GM18873 (cell line): ENCODE results near the gene SLC37A2.
"Not testable (repeated sequence)": the region's sequence is repeated elsewhere in the genome, so short reads cannot be mapped to it uniquely, and the experiment has no call there.

Experiments
- ATAC-seq: cut with Tn5 transposase; IDR thresholded peaks from one replicate; pipeline ENCODE4 v1.9.1; 2021; ENCODE audit warnings: mild to moderate bottlenecking, moderate library complexity, moderate number of reproducible peaks; ENCODE audit not compliant: unreplicated experiment, low FRiP score

SLC37A2 gene

DNA sequence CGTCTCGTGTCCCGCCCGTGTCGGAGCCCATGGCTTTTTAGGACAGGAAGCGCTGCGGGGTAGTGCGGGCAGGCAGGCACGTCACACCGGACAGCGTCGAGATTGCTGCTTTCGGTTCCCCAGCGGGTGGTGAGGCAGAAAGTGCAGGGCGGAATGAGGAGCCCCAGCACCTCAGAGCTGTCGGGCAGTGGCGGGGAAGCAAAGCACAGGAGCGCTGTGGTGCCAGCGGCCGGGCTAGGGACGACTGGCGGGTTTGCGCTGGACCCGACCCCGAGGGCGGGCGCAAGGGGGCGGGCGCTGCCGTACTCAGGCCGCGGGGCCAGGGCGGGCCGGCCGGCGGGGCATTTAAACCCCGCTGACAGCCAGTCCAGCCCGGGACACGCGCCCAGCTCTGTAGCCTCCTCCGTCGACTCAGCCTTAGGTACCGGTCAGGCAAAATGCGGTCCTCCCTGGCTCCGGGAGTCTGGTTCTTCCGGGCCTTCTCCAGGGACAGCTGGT is at the start of gene SLC37A2:
SLC37A2 (plus strand) TSS at position 375 of the 498 bp plus-strand sequence; CDS start at position 438, 63 bp downstream.
- ATAC-seq = peak; percentile 89

DNA sequence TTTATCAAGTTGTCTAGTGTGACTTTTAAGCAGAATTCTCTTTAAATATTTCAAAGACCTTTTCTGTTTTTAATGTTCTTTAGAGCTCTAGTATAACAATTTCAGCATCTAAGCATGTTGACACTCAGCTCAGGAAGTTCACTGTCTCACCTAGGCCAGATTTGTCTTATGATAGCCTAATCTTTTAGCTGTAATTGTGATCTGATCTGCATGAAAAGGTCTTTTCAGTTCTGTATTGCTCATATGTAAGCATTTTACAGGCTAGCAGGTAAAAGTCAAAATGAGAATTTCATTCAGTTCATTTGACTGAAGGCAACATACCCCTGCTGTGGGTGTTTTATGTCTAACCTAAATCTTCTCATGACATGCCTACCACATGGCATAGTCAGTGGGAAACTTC is 46.7 kb upstream of the SLC37A2 start:
- no peak for ATAC-seq

DNA sequence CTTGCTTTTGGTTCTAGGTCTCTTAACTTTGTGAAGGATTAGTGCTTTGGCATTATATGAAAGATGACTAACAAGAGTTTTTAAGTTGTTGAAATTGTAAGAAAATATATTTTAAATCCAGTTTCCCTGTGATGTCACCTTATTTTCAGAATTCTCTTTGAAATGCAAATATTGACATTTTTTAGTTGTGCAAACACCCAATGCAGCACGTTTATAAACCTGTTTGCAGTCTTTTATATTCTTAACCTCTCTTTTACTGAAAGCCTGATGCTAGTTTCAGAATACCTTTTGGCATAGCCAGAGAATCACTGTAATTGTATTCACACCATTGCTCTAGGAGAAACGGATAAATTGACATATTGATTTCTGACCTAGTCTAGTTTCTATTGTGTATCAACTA is 42.8 kb upstream of the SLC37A2 start:
- no peak for ATAC-seq

DNA sequence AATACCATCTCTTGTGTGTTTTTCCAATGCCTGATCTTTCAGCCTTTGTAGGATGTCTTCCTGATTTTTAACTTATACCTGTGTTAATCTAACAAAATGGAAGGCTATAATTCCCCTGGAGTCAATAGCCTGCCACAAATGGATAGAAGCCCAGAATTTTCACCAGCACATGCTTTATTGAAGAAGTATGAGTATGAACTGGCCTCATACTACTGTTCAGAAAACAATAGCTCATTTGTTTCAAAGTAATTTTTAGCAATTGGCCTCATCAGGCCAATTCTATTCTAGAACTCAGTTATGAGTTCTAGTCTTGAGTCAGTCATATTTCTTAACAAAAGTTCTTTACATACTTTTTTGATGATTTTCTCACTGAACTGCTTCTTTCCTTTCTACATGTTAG is 40.6 kb upstream of the SLC37A2 start:
- ATAC-seq = no peak

DNA sequence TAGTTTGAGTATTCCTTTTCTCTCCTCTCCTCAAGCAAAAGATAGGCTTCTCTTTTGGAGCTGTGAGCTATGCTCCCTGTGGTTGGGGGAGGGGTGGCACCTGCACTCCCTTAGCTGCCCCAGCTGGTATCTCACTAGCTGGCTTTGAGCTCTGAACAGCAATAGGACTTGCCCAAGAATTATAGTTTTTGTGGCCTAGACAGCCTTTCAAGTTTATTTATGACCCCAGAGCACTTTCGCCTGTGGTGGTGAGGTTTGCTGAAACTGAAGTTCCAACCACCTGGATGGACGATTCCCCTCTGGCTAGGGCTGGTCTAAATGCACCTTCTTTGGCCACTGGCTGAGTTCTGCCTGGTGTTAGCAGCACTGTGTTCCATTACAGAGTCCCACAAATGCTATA is 37.1 kb upstream of the SLC37A2 start:
- no peak for ATAC-seq

DNA sequence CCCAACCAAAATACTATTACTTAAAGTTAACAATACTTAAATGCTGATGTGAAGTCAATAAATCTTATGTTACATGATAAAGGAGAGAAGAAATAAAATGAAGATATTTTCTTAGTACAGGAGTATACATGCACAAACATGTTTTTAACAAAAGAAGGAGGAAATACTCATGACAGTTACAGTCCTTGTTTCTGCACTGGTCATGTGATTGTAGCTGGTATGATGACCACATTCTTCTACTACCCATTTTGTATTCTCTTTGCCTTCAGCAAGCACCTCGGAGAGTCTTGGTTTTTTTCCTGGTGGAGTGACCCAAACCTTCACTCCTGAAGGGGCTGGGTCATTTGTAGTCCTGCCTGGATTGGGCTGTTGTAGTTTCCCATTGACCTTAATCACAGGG is 33.7 kb upstream of the SLC37A2 start:
- not testable (repeated sequence) for ATAC-seq

DNA sequence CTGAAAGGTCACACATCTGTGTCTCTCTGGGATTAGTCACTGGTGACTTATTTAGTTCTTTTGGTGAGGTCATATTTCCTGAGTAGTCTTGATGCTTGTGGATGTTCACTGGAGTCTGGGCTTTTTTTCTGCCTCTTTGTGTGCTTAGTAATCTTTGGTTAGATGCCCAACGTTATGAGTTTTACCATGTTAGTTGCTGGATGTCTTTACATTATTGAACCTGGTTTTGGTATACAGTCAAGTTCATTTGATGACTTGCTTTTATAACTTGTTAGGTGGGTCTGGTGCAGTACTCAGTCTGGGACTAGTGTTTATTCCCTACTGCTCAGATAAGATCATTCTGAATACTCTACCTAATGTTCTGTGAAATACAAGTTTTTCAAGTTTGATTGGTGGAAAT is 26.2 kb upstream of the SLC37A2 start:
- ATAC-seq = no peak

DNA sequence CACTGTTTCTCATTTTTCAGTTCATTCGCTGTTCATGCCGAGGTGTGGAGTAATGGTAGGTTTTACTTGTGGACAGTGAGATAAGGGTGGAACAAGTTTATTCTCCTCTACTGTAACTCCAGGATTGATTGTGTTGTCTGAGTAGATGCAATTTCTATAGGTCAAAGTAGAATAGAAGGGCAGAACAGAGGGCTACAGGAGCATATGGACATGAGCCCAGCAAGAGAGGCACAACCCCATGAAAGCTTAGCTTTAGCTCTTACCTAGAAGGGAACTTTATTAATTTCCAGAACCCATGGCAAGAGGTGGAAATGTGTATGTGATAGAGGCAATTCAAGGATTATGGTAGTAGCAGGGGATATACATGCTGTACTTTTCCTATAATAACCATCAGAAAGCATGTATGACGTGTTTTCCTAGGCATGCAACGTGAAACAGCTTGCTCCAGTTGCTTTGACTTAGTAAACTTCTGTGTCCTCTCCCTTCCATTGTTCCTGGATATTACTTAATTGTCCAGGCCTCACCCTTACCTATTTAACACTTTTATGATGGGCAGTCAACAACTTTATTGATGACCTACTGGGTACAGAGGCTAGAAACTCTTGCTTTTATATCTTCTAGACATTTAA is 13.8 kb upstream of the SLC37A2 start:
- no peak for ATAC-seq

DNA sequence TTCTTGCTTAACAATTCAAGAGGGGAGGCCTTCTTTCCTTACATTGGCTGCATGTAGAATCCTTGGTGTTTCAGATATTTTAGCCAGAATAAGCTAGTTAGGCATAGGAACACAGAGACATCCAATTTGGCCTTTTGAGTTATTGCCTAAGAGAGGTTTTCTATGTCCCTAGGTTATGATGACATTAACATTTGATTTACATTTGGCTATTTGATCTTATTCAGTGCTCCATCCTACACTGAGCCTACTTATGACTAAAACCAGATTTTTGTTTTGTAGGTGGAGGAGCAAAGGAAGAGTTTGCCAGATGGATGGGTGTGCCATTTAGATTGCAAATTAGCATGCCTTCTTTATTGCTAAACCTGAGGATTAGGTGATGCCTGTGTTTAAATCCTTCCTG is 11.1 kb upstream of the SLC37A2 start:
- no peak for ATAC-seq

DNA sequence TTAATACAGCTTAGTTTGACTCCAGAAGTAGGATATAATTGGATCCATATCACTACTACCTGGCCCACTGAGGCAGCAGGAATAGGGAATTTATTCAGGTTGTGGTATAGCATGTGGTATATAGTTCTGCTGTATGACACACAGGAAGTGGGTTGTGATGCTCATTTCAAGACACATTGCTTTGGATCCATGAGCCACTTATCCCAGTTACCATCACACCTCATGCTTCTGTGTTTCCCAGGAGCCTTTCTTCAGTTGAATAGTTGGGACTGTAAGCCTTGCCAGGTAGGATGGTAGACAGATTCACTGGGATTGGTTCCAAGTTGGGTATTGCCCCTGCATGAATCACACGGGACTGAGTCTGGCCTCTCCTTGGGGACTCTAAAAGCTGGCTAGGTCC is 9.9 kb upstream of the SLC37A2 start:
- ATAC-seq = no peak

DNA sequence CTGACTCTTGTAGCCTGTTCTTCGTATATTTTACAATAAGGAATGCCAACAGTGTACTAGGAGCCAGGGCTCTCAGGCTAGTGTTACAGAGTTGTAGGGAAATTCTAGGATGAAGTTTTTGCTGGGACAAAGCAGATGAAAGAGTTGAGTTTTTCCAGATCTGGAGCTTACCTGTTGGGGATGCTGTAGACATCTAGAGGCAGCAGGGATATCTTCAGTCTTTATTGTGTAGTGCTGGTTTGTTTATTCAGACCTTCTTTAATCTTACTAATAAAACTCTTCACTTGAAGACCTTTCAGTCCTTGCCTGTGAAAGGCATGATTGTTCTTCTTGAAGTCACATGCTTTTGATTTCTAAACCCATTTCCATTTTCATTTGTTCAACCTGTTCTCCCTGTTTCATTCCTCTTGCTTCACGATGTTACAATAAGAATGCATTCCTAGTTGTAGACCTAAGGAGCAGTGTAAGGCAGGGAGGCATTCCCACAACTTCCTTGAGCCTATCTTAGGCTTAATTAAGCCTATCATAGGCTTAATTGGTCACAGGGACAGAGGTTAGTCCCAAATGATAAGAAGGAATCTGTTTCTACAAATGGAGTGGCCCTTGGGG is 7.9 kb upstream of the SLC37A2 start:
- no peak for ATAC-seq

DNA sequence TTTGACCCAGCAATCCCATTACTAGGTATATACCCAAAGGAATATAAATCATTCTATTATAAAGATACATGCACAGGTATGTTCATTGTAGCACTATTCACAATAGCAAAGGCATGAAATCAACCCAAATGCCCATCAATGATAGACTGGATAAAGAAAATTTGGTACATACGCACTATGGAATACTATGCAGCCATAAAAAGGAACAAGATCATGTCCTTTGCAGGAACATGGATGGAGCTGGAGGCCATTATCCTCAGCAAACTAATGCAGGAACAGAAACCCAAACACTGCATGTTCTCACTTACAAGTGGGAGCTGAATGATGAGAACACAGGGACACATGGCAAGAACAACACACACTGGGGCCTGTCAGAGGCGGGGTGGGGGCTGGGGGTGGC is 7.0 kb upstream of the SLC37A2 start:
- not testable (repeated sequence) for ATAC-seq

DNA sequence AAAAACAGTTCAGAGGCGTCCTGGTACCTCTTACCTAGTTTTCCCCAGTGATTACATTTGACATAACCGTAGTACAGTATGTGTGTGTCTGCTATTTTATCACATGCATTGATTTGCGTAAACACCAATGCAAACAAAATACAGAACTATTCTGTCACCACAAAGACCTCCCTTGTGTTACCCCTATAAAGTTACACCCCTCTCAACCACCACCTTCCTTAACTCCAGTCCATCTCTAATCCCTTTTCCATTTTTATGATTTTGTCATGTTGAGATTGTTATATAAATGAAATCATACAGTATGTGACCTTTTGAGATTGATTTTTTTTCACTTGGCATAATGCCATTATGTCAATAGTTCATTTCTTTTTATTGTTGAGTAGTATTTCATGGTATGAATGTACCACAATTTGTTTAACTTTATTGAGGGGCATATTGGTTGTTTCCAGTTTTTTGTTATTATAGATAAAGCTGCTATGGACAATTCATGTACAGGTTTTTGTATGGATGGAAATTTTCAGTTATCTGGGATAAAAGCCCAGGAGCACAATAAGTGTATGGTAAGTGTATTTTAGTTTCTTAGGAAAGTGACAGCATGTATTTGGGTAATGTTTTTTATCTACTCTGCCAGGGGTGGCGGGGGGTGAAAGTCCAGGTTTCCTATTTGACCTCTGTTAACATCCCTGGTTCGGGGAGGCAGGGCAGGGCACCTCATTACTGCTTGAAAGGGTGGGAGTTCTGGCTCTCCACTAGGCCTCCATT is 6.0 kb upstream of the SLC37A2 start:
- no peak for ATAC-seq

DNA sequence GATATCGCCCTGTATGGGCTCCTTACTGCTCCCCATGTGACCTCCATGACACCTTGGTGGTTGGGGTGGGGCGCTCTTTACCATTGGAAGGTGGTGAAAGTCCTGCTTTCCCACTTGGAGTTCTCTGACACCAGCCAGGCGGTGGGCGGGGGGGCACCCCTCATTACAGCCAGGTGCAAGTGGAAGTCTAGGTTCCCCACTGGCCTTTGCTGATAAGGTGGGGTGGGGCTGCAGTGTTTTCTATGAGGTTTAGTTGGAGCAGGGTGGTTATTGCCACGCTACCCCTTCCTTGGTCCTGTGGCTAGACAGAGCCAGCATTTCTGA is 5.5 kb upstream of the SLC37A2 start:
- no peak for ATAC-seq

DNA sequence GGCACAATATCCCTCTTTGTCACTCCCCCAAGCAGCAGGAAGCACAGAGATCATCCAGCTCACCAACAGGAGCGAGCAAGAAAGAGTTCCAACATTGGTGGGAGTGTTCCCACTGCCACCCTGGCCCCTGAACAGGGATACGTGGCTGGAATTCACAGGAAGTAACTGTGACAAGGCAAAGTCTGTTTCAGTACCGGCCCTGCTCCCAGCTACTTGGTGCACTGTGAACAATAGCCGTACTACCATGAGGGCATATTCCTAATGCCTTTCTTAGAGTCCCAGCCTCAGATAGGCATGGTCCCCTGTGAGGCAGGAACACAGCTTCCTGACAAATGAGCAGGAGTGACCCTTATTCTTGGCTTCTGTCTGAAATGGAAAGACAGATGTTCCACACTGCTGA is 1.8 kb upstream of the SLC37A2 start:
- no peak for ATAC-seq

DNA sequence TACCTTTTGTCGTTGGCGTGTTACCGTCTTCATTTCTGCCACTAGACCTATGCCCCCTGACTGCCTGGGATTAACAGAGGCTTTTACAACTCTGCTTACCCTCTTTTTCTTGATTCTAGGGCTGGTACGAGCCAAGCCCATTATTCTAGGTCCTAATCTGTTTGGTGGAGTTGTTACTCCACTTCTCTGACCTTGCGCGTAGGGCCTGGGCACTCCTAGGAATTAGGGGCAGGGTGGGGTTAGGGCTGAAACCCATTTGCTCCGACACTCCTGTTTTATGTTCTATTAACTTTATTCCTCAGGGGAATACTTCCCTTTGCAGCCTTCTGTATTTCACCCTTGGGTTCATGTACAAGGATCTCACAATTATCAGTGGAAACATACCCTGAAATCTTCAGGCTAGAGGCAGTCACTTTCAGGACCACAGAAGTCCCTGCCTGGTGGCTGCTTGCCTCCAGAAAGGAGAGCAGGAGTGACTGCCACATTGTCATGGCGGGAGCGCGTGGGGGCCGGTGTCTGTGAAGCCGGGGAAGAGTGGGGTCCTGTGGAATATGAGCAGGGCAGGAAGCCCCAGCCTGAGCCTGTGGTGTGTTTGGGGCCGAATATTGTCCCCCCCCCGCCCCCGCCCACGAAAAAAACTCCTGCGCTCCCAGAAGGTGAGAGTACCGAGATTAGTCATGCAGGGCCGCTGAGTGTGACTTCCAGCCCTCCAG is 731 bp upstream of the SLC37A2 start:
- ATAC-seq = no peak

DNA sequence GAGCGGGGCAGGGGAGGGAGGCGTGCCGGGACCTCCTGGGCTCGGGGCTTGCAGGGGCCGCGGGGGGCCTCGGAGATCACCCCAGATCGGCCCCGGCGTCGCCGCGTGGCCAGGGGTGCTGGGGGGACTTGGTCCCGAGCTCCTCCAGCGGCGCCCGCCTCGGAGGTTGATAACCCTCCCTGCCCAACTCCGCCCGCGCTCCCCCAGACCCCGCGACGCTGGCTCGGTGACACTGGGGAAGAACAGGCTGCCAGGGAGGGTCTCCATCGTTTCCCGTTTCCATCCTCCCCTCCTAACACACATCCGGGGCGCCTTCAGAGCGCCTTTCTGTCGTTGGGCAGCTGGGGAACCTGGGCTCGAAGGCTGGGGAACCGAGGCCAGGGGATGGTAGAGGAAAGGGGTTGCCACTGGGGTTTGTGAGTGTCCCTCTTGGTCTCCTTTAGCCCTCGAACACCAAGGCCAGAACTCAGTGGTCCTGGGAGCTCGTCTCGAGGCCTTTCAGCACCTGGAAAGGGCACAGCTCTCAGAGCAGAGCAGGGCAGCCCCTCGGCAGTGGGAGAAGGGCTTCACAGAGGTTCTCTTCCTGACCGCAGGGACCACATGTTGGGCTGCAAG is 431 bp downstream of the SLC37A2 start:
- peak; percentile 13 for ATAC-seq

DNA sequence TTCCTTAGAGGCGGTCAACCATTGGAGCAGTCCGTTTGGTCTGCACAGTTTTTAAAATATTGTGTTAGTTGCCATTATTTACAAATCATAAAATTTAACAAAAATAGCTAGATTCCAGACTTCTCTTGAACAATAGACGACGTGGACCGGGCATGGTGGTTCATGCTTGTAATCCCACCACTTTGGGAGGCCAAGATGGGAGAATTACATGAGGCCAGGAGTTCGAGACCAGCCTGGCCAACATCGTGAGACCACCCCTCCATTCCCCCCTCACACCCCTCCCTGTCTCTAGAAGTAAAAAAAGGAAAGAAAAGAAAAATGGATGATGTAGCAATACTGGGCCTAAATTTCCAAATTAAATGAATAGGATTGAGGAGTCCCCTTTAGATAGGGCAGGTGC is 965 bp downstream of the SLC37A2 start:
- no peak for ATAC-seq

DNA sequence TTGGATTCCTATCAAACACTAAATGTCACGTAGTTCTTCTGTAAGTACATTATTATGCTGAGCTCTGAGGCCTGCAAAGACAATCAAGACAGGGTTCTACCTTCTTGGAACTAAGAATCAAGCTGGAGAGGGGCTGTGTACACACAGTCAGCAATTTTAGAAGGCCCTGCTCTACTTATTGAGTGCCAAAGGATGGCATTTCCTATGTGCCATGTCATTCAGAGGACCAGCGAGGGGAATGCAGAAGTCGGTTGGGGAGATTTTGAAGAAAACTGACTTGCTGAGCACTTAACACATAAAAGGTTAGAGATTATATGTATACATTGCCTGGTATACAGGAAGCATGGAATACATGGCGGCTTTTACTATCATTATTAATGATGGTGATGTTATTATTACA is 5.3 kb downstream of the SLC37A2 start:
- ATAC-seq = no peak

DNA sequence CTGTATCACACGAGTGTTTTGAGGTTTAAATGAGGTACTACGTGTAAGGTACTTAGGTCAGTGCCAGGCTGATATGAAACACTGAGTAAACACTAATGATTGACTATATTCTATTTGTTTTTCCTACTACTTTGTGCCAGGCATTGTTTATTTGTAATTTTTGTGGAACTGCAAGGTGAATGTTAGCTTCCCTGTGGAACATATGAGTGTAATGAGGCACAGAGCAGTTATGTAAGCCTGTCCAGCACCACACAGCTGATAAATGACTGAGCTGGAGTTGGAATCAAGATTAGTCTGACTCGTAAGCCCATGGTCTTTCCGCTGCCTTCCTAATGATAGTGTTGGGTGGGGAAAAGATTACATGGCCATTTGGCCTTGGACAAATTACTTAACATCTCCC is 5.9 kb downstream of the SLC37A2 start:
- ATAC-seq = no peak

DNA sequence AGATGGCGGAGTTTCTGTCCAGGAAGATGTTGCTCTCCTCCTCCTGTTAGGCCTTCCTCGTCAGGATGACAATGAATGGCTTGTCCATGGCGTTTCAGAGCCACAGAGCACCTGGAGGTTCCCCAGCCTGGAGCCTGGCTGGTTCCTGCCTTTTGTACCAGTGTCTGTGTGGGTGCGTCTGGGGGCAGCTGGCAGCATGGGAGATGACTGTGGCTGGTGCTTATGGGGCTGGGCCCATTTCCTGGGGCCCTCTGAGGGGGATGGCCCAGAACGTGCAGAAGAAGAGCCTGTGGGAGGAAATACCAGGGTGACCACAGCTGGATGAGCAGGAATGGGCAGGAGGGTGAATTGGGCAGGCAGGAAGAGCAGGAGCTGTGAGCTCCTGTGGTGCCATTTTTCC is 6.7 kb downstream of the SLC37A2 start:
- no peak for ATAC-seq
